Measurements from ENCODE around the gene R3HDM2.

The R3HDM2 gene

GRCh38 chr12:57258977-57259970, 171.6 kb downstream of the R3HDM2 start:
- Histone ChIP-seq H3K36me3 (ENCODE audit: insufficient read depth, insufficient read length, low read length) (peaks cover 42% of the 10 kb centered on the region), H3K9me3 (ENCODE audit: insufficient read depth, low read length) (no peaks in the 10 kb centered on the region), H3K9ac (ENCODE audit: insufficient read length, low read depth) (no peak overlapping the region), H3K4me1 (ENCODE audit: insufficient read depth, insufficient read length) (no peaks in the 10 kb centered on the region), H3K27me3 (ENCODE audit: insufficient read depth, insufficient read length) (no peaks in the 10 kb centered on the region), H3K4me3 (ENCODE audit: insufficient read length, low read depth) (no peak overlapping the region)
- no peak for TF ChIP-seq ZNF274 (IDR thresholded peaks at IDR 0.05; ENCODE audit: low read depth, low read length)
- TF ChIP-seq YY1 (IDR thresholded peaks at IDR 0.05; ENCODE audit: insufficient read depth, insufficient read length) = no peak
- TF ChIP-seq SUZ12 (IDR thresholded peaks at IDR 0.05; ENCODE audit: extremely low read depth, insufficient read depth, insufficient read length) = no peak
- DNase-seq (ENCODE audit: low read depth, low spot score) = no peak

GRCh38 chr12:57255916-57256315, 174.9 kb downstream of the R3HDM2 start:
- Histone ChIP-seq H3K36me3 (ENCODE audit: insufficient read depth, insufficient read length, low read length) (peaks cover 42% of the 10 kb centered on the region), H3K9me3 (ENCODE audit: insufficient read depth, low read length) (no peaks in the 10 kb centered on the region), H3K4me3 (ENCODE audit: insufficient read length, low read depth) (no peak overlapping the region), H3K4me1 (ENCODE audit: insufficient read depth, insufficient read length) (no peaks in the 10 kb centered on the region), H3K27me3 (ENCODE audit: insufficient read depth, insufficient read length) (no peaks in the 10 kb centered on the region), H3K9ac (ENCODE audit: insufficient read length, low read depth) (no peak overlapping the region)
- TF ChIP-seq ZNF274 (IDR thresholded peaks at IDR 0.05; ENCODE audit: low read depth, low read length) (no peak), YY1 (IDR thresholded peaks at IDR 0.05; ENCODE audit: insufficient read depth, insufficient read length) (no peak), SUZ12 (IDR thresholded peaks at IDR 0.05; ENCODE audit: extremely low read depth, insufficient read depth, insufficient read length) (no peak)
- no peak for DNase-seq (ENCODE audit: low read depth, low spot score)

GRCh38 chr12:57254506-57255280, 176.2 kb downstream of the R3HDM2 start:
- no peaks in the 10 kb centered on the region for H3K4me1 ChIP-seq (ENCODE audit: insufficient read depth, insufficient read length)
- no peak for DNase-seq (ENCODE audit: low read depth, low spot score)
- no peaks in the 10 kb centered on the region for H3K27me3 ChIP-seq (ENCODE audit: insufficient read depth, insufficient read length)
- H3K36me3 ChIP-seq (ENCODE audit: insufficient read depth, insufficient read length, low read length) = peaks cover 39% of the 10 kb centered on the region
- H3K9me3 ChIP-seq (ENCODE audit: insufficient read depth, low read length) = no peaks in the 10 kb centered on the region
- TF ChIP-seq YY1 (IDR thresholded peaks at IDR 0.05; ENCODE audit: insufficient read depth, insufficient read length) (no peak), ZNF274 (IDR thresholded peaks at IDR 0.05; ENCODE audit: low read depth, low read length) (no peak), SUZ12 (IDR thresholded peaks at IDR 0.05; ENCODE audit: extremely low read depth, insufficient read depth, insufficient read length) (no peak)
- no peak overlapping the region for H3K9ac ChIP-seq (ENCODE audit: insufficient read length, low read depth)
- H3K4me3 ChIP-seq (ENCODE audit: insufficient read length, low read depth) = no peak overlapping the region

- Histone ChIP-seq H3K27me3 (ENCODE audit: insufficient read depth, insufficient read length) (no peaks in the 10 kb centered on the region), H3K4me1 (ENCODE audit: insufficient read depth, insufficient read length) (no peaks in the 10 kb centered on the region), H3K36me3 (ENCODE audit: insufficient read depth, insufficient read length, low read length) (peaks cover 11% of the 10 kb centered on the region), H3K4me3 (ENCODE audit: insufficient read length, low read depth) (no peak within 1 kb of the TSS), H3K9me3 (ENCODE audit: insufficient read depth, low read length) (no peaks in the 10 kb centered on the region), H3K9ac (ENCODE audit: insufficient read length, low read depth) (no peak within 1 kb of the TSS)
- no peak for DNase-seq (ENCODE audit: low read depth, low spot score)
- TF ChIP-seq SUZ12 (IDR thresholded peaks at IDR 0.05; ENCODE audit: extremely low read depth, insufficient read depth, insufficient read length) (no peak), YY1 (IDR thresholded peaks at IDR 0.05; ENCODE audit: insufficient read depth, insufficient read length) (no peak), ZNF274 (IDR thresholded peaks at IDR 0.05; ENCODE audit: low read depth, low read length) (no peak)
These were observed 179.9 kb downstream of the R3HDM2 start, which contains the start of gene STAC3 for GRCh38 chr12:57250956-57251355. STAC3 (minus strand) TSS chr12:57251187; CDS start chr12:57249636, 1,551 bp downstream.

GRCh38 chr12:57250541-57250940, 180.3 kb downstream of the R3HDM2 start:
- no peaks in the 10 kb centered on the region for H3K27me3 ChIP-seq (ENCODE audit: insufficient read depth, insufficient read length)
- H3K4me1 ChIP-seq (ENCODE audit: insufficient read depth, insufficient read length) = no peaks in the 10 kb centered on the region
- H3K36me3 ChIP-seq (ENCODE audit: insufficient read depth, insufficient read length, low read length) = peaks cover 7% of the 10 kb centered on the region
- H3K4me3 ChIP-seq (ENCODE audit: insufficient read length, low read depth) = no peak overlapping the region
- DNase-seq (ENCODE audit: low read depth, low spot score) = no peak
- TF ChIP-seq ZNF274 (IDR thresholded peaks at IDR 0.05; ENCODE audit: low read depth, low read length) (no peak), YY1 (IDR thresholded peaks at IDR 0.05; ENCODE audit: insufficient read depth, insufficient read length) (no peak)
- no peaks in the 10 kb centered on the region for H3K9me3 ChIP-seq (ENCODE audit: insufficient read depth, low read length)
- H3K9ac ChIP-seq (ENCODE audit: insufficient read length, low read depth) = no peak overlapping the region

GRCh38 chr12:57248934-57249742, 181.7 kb downstream of the R3HDM2 start:
- peaks cover 2% of the 10 kb centered on the region for H3K27me3 ChIP-seq (ENCODE audit: insufficient read depth, insufficient read length)
- no peak overlapping the region for H3K4me3 ChIP-seq (ENCODE audit: insufficient read length, low read depth)
- no peaks in the 10 kb centered on the region for H3K9me3 ChIP-seq (ENCODE audit: insufficient read depth, low read length)
- TF ChIP-seq ZNF274 (IDR thresholded peaks at IDR 0.05; ENCODE audit: low read depth, low read length) (no peak), SUZ12 (IDR thresholded peaks at IDR 0.05; ENCODE audit: extremely low read depth, insufficient read depth, insufficient read length) (no peak), YY1 (IDR thresholded peaks at IDR 0.05; ENCODE audit: insufficient read depth, insufficient read length) (no peak)
- peaks cover 2% of the 10 kb centered on the region for H3K4me1 ChIP-seq (ENCODE audit: insufficient read depth, insufficient read length)
- no peak for DNase-seq (ENCODE audit: low read depth, low spot score)
- no peaks in the 10 kb centered on the region for H3K36me3 ChIP-seq (ENCODE audit: insufficient read depth, insufficient read length, low read length)
- H3K9ac ChIP-seq (ENCODE audit: insufficient read length, low read depth) = no peak overlapping the region
